ENCODE data around the gene RSF1.

- TF ChIP-seq POLR2A (IDR thresholded peaks at IDR 0.05) (no peak), CTCF (IDR thresholded peaks at IDR 0.05) (no peak)
Measured at GRCh38 chr11:77749232-77749631, 71.3 kb downstream of the RSF1 start.
